Measurements from ENCODE around the gene NAA20.

The NAA20 gene

DNA sequence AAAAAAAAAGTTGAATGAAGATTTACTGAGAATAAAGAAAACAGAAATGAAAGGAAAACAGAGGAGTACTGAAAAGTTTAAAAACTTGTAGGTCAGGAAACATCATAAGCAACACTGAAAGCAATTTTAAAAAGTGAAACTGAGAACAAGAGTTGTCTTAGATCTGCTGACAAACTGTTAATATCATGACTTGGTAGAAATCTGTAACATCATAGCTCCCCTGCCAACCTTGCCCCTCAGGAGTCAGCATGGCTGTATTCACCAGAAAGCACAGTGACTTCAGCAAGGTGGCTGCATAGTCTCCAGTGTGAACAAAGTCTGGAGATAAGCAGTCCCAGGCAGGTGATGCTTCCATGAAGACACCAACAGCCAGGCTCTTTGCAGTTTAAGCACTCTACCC, 5.3 kb downstream of the NAA20 start:
- Histone ChIP-seq H3K9me3 (ENCODE audit: control insufficient read depth in 1 of 2, low read length in 2 of 2) (no peaks in the 10 kb centered on the region), H3K4me1 (ENCODE audit: control insufficient read depth in 1 of 2, insufficient read depth in 2 of 2, low read length in 2 of 2) (peaks cover 13 to 31% of the 10 kb centered on the region in 2 donors), H3K27me3 (ENCODE audit: low read depth, low read length) (no peaks in the 10 kb centered on the region), H3K27ac (ENCODE audit: low read length) (peak overlapping the region; percentile 1), H3K4me3 (ENCODE audit: low read depth in 1 of 2, low read length in 2 of 2) (no peak overlapping the region), H3K36me3 (ENCODE audit: control insufficient read depth in 1 of 2, insufficient read depth in 2 of 2, low read length in 2 of 2) (peaks cover 10 to 14% of the 10 kb centered on the region in 2 donors)

DNA sequence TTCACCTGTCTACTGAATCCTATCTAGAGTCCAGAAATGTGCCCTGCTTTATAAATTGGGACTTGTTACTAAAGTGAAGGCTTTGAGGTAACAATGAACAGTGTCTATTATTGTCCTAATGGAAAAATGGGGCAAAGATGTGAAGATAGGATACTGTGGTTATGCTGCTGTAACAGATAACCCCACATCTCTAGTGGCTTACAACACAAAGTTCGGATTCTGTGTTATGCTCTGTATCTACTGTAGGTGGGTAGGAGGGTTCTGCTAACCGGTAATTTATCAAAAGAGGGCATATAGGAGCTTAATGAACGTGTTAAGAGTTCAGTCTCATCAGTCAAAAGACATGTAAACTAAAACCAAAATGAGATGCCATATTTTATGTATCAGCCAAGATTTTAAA, 6.2 kb downstream of the NAA20 start:
- Histone ChIP-seq H3K4me3 (ENCODE audit: low read depth in 1 of 2, low read length in 2 of 2) (no peak overlapping the region), H3K36me3 (ENCODE audit: control insufficient read depth in 1 of 2, insufficient read depth in 2 of 2, low read length in 2 of 2) (peaks cover 12 to 14% of the 10 kb centered on the region in 2 donors), H3K9me3 (ENCODE audit: control insufficient read depth in 1 of 2, low read length in 2 of 2) (no peaks in the 10 kb centered on the region), H3K27me3 (ENCODE audit: low read depth, low read length) (no peaks in the 10 kb centered on the region), H3K27ac (ENCODE audit: low read length) (no peak overlapping the region), H3K4me1 (ENCODE audit: control insufficient read depth in 1 of 2, insufficient read depth in 2 of 2, low read length in 2 of 2) (peaks cover 9 to 22% of the 10 kb centered on the region in 2 donors)

DNA sequence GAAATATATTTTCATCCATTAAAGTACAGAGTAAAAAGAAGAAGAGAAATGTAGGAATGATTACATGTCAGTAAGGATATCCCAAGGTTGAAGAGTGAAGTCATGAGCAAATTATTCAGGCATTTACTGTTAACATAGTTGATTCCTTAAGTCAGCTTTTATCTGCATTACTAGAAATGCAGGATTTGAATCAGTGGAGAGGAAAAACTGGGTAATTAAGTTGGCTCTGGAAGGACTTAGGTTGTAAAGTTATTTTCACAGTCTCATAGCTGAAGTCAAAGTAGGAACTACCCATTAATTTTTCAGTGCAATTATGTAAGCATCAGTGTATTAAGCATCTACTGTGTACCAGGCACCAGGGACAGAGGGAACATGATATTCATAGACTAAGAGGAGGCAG, 7.8 kb downstream of the NAA20 start:
- Histone ChIP-seq H3K4me3 (ENCODE audit: low read depth in 1 of 2, low read length in 2 of 2) (no peak overlapping the region), H3K36me3 (ENCODE audit: control insufficient read depth in 1 of 2, insufficient read depth in 2 of 2, low read length in 2 of 2) (peaks cover 14 to 17% of the 10 kb centered on the region in 2 donors), H3K9me3 (ENCODE audit: control insufficient read depth in 1 of 2, low read length in 2 of 2) (no peaks in the 10 kb centered on the region), H3K27me3 (ENCODE audit: low read depth, low read length) (no peaks in the 10 kb centered on the region), H3K4me1 (ENCODE audit: control insufficient read depth in 1 of 2, insufficient read depth in 2 of 2, low read length in 2 of 2) (peaks cover 0 to 11% of the 10 kb centered on the region in 2 donors), H3K27ac (ENCODE audit: low read length) (no peak overlapping the region)

GRCh38 chr20:20027284-20027683, 10.1 kb downstream of the NAA20 start:
- H3K27me3 ChIP-seq (ENCODE audit: low read depth, low read length): no peaks in the 10 kb centered on the region
- H3K4me3 ChIP-seq (ENCODE audit: low read depth in 1 of 2, low read length in 2 of 2): no peak overlapping the region
- no peak overlapping the region for H3K27ac ChIP-seq (ENCODE audit: low read length)
- H3K9me3 ChIP-seq (ENCODE audit: control insufficient read depth in 1 of 2, low read length in 2 of 2): no peaks in the 10 kb centered on the region
- H3K36me3 ChIP-seq (ENCODE audit: control insufficient read depth in 1 of 2, insufficient read depth in 2 of 2, low read length in 2 of 2): peaks cover 31 to 34% of the 10 kb centered on the region in 2 donors
- no peaks in the 10 kb centered on the region for H3K4me1 ChIP-seq (ENCODE audit: control insufficient read depth in 1 of 2, insufficient read depth in 2 of 2, low read length in 2 of 2)

DNA sequence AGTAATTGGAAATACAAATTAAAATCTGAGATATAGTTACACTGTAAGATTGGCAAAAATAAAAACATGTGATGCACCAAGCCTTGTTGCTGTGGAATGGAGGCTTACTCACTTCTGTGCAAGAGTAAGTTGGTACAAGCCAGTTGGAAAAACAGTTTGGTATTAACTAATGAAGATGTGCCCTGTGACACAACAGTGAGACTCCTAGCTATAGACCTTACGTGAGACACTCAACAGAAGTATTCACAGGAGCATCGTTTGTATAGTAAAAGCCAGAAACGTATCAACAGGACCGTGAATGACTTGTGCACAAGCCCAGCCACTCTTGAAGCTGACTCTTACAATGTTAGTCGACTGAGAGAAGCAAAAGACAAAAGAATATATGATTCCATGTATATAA, 14.6 kb downstream of the NAA20 start:
- Histone ChIP-seq H3K9me3 (ENCODE audit: control insufficient read depth in 1 of 2, low read length in 2 of 2) (no peaks in the 10 kb centered on the region), H3K4me1 (ENCODE audit: control insufficient read depth in 1 of 2, insufficient read depth in 2 of 2, low read length in 2 of 2) (no peaks in the 10 kb centered on the region), H3K27me3 (ENCODE audit: low read depth, low read length) (no peaks in the 10 kb centered on the region), H3K4me3 (ENCODE audit: low read depth in 1 of 2, low read length in 2 of 2) (no peak overlapping the region), H3K36me3 (ENCODE audit: control insufficient read depth in 1 of 2, insufficient read depth in 2 of 2, low read length in 2 of 2) (peaks cover 56 to 66% of the 10 kb centered on the region in 2 donors), H3K27ac (ENCODE audit: low read length) (no peak overlapping the region)

GRCh38 chr20:20034486-20034885, 17.3 kb downstream of the NAA20 start:
- Histone ChIP-seq H3K27me3 (ENCODE audit: low read depth, low read length) (no peaks in the 10 kb centered on the region), H3K36me3 (ENCODE audit: control insufficient read depth in 1 of 2, insufficient read depth in 2 of 2, low read length in 2 of 2) (peaks cover 72 to 87% of the 10 kb centered on the region in 2 donors), H3K4me1 (ENCODE audit: control insufficient read depth in 1 of 2, insufficient read depth in 2 of 2, low read length in 2 of 2) (no peaks in the 10 kb centered on the region), H3K27ac (ENCODE audit: low read length) (no peak overlapping the region), H3K9me3 (ENCODE audit: control insufficient read depth in 1 of 2, low read length in 2 of 2) (no peaks in the 10 kb centered on the region), H3K4me3 (ENCODE audit: low read depth in 1 of 2, low read length in 2 of 2) (no peak overlapping the region)

- Histone ChIP-seq H3K27me3 (ENCODE audit: low read depth, low read length) (no peaks in the 10 kb centered on the region), H3K4me3 (ENCODE audit: low read depth in 1 of 2, low read length in 2 of 2) (no peak overlapping the region), H3K27ac (ENCODE audit: low read length) (no peak overlapping the region), H3K4me1 (ENCODE audit: control insufficient read depth in 1 of 2, insufficient read depth in 2 of 2, low read length in 2 of 2) (no peaks in the 10 kb centered on the region), H3K9me3 (ENCODE audit: control insufficient read depth in 1 of 2, low read length in 2 of 2) (no peaks in the 10 kb centered on the region), H3K36me3 (ENCODE audit: control insufficient read depth in 1 of 2, insufficient read depth in 2 of 2, low read length in 2 of 2) (peaks cover 78 to 97% of the 10 kb centered on the region in 2 donors)
These were observed 19.6 kb downstream of the NAA20 start for GRCh38 chr20:20036756-20037155.

DNA sequence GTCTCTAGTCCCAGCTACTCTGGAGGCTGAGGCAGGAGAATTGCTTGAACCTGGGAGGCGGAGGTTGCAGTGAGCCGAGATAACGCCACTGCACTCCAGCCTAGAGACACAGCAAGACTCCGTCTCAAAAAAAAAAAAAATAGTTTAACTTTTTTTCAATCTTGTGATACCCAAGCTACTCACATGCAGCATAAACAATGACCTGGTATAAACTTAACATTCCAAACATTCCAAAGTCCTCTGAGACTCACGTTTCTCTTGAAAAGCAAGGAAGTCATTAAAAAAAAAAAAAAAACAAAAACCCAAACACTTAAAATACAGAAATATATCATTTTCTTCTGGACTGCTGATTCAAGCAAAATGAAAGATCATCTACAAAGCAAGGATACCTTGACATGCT, 20.8 kb downstream of the NAA20 start:
- no peaks in the 10 kb centered on the region for H3K4me1 ChIP-seq (ENCODE audit: control insufficient read depth in 1 of 2, insufficient read depth in 2 of 2, low read length in 2 of 2)
- H3K27ac ChIP-seq (ENCODE audit: low read length): no peak overlapping the region
- peaks cover 82 to 99% of the 10 kb centered on the region in 2 donors for H3K36me3 ChIP-seq (ENCODE audit: control insufficient read depth in 1 of 2, insufficient read depth in 2 of 2, low read length in 2 of 2)
- H3K9me3 ChIP-seq (ENCODE audit: control insufficient read depth in 1 of 2, low read length in 2 of 2): no peaks in the 10 kb centered on the region
- H3K4me3 ChIP-seq (ENCODE audit: low read depth in 1 of 2, low read length in 2 of 2): no peak overlapping the region
- H3K27me3 ChIP-seq (ENCODE audit: low read depth, low read length): no peaks in the 10 kb centered on the region

- no peaks in the 10 kb centered on the region for H3K9me3 ChIP-seq (ENCODE audit: control insufficient read depth in 1 of 2, low read length in 2 of 2)
- H3K27ac ChIP-seq (ENCODE audit: low read length): no peak overlapping the region
- H3K36me3 ChIP-seq (ENCODE audit: control insufficient read depth in 1 of 2, insufficient read depth in 2 of 2, low read length in 2 of 2): peaks cover 87 to 99% of the 10 kb centered on the region in 2 donors
- H3K4me1 ChIP-seq (ENCODE audit: control insufficient read depth in 1 of 2, insufficient read depth in 2 of 2, low read length in 2 of 2): no peaks in the 10 kb centered on the region
- no peaks in the 10 kb centered on the region for H3K27me3 ChIP-seq (ENCODE audit: low read depth, low read length)
- H3K4me3 ChIP-seq (ENCODE audit: low read depth in 1 of 2, low read length in 2 of 2): no peak overlapping the region
These were observed 21.4 kb downstream of the NAA20 start for GRCh38 chr20:20038586-20038985.

DNA sequence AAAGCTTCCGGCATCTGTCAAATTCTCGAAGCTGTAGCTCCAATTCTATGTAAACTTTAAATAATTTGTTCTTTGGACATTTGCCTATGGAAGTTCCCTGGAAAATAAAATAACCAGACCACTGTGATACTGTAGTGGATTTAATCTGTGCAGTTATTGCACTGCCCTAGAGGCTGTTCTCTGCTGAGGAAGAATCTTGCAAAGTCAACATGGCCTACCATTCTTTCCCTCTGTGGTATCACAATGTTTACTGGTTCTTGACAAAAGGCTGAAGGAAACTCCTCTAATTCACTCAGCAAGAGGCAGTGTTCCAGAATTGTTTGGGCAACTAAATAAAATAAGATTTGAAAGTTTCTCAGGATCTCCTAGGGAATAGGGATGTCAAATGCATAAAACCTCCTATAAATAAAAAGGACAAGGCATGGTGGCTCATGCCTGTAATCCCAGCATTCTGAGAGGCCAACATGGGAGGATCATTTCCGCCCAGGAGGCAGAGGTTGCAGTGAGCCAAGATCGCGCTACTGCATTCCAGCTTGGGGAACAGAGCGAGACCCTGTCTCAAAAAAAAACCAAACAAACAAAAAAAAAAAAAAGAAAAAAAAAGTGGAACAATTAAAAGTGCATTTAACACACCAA, 22.7 kb downstream of the NAA20 start:
- H3K27ac ChIP-seq (ENCODE audit: low read length): no peak overlapping the region
- H3K4me3 ChIP-seq (ENCODE audit: low read depth in 1 of 2, low read length in 2 of 2): no peak overlapping the region
- H3K27me3 ChIP-seq (ENCODE audit: low read depth, low read length): no peaks in the 10 kb centered on the region
- H3K36me3 ChIP-seq (ENCODE audit: control insufficient read depth in 1 of 2, insufficient read depth in 2 of 2, low read length in 2 of 2): peaks cover 91 to 99% of the 10 kb centered on the region in 2 donors
- H3K4me1 ChIP-seq (ENCODE audit: control insufficient read depth in 1 of 2, insufficient read depth in 2 of 2, low read length in 2 of 2): no peaks in the 10 kb centered on the region
- no peaks in the 10 kb centered on the region for H3K9me3 ChIP-seq (ENCODE audit: control insufficient read depth in 1 of 2, low read length in 2 of 2)

- no peaks in the 10 kb centered on the region for H3K9me3 ChIP-seq (ENCODE audit: control insufficient read depth in 1 of 2, low read length in 2 of 2)
- peaks cover 33 to 37% of the 10 kb centered on the region in 2 donors for H3K36me3 ChIP-seq (ENCODE audit: control insufficient read depth in 1 of 2, insufficient read depth in 2 of 2, low read length in 2 of 2)
- peak overlapping the region; percentile 88 for H3K27ac ChIP-seq (ENCODE audit: low read length)
- no peaks in the 10 kb centered on the region for H3K27me3 ChIP-seq (ENCODE audit: low read depth, low read length)
- H3K4me1 ChIP-seq (ENCODE audit: control insufficient read depth in 1 of 2, insufficient read depth in 2 of 2, low read length in 2 of 2): peaks cover 6 to 24% of the 10 kb centered on the region in 2 donors
- peak overlapping the region; percentile 98 to 100 for H3K4me3 ChIP-seq (ENCODE audit: low read depth in 1 of 2, low read length in 2 of 2)
These were observed 34.6 kb downstream of the NAA20 start for GRCh38 chr20:20051767-20052073.
